CD4-positive, alpha-beta memory T cell (primary cell): ENCODE measurements around the gene MYH10. TPM values are rescaled to one million over a fixed set of nuclear protein-coding genes. Genes with fewer than 3 reads are reported as not detected.

Experiments
- CTCF ChIA-PET: fragments of 350-600 bp; sonication (Branson Sonifier 250); formaldehyde crosslinking; loops from one replicate; lab custom pipeline; 2021; ENCODE audit warnings: inconsistent platforms; ENCODE audit not compliant: partially characterized antibody; lab: Charles Lee
- POLR2A ChIA-PET: fragments of 350-600 bp; sonication (Branson Sonifier 250); formaldehyde crosslinking; loops from one replicate; lab custom pipeline; 2021; ENCODE audit not compliant: partially characterized antibody; lab: Charles Lee
- DNase-seq, 5 donors: peaks; one replicate each; pipeline versions ENCODE4 v3.0.0 to v3.0.0-alpha.2; 2020 to 2022; ENCODE audit warnings: mixed read lengths in 1 of 5
- H3K27ac ChIP-seq: one replicate; pipeline ENCODE4 v1.7.0; 2013; ENCODE audit warnings: low read depth, low read length
- H3K27me3 ChIP-seq: 2 replicates; pipeline ENCODE4 v1.7.0; 2013; ENCODE audit warnings: mild to moderate bottlenecking, low read length, moderate library complexity; ENCODE audit not compliant: insufficient read depth
- H3K36me3 ChIP-seq: 2 replicates; pipeline ENCODE4 v1.7.0; 2013; ENCODE audit warnings: mild to moderate bottlenecking, low read length, moderate library complexity; ENCODE audit not compliant: insufficient read depth
- H3K4me1 ChIP-seq: 2 replicates; pipeline ENCODE4 v1.7.0; 2013; ENCODE audit warnings: mild to moderate bottlenecking, low read length, moderate library complexity; ENCODE audit not compliant: insufficient read depth
- H3K4me3 ChIP-seq, 2 donors: one replicate each; pipeline ENCODE4 v1.7.0; 2013; ENCODE audit warnings: low read length in 2 of 2, mild to moderate bottlenecking in 1 of 2
- H3K9me3 ChIP-seq, 2 donors: one replicate each; pipeline ENCODE4 v1.7.0; 2013; ENCODE audit warnings: low read length in 2 of 2, control low read depth in 1 of 2; ENCODE audit not compliant: control insufficient read depth in 1 of 2
- H3K27ac Mint-ChIP-seq, 7 donors: one replicate each; pipeline ENCODE4 v1.8.0; 2020 to 2021; ENCODE audit warnings: mixed read lengths in 7 of 7, mild to moderate bottlenecking in 6 of 7, inconsistent platforms in 3 of 7, moderate library complexity in 3 of 7
- H3K27me3 Mint-ChIP-seq, 2 donors: one replicate each; pipeline ENCODE4 v1.8.0; 2020 to 2021; ENCODE audit warnings: mixed read lengths in 2 of 2
- H3K36me3 Mint-ChIP-seq, 2 donors: one replicate each; pipeline ENCODE4 v1.8.0; 2020 to 2021; ENCODE audit warnings: mixed read lengths in 2 of 2, inconsistent platforms in 1 of 2, mild to moderate bottlenecking in 1 of 2
- H3K4me1 Mint-ChIP-seq, 4 donors: one replicate each; pipeline ENCODE4 v1.8.0; 2020 to 2021; ENCODE audit warnings: mixed read lengths in 4 of 4, mild to moderate bottlenecking in 1 of 4
- H3K4me3 Mint-ChIP-seq, 8 donors: one replicate each; pipeline ENCODE4 v1.8.0; 2020 to 2021; ENCODE audit warnings: mixed read lengths in 8 of 8, mild to moderate bottlenecking in 7 of 8, moderate library complexity in 6 of 8, inconsistent platforms in 3 of 8
- H3K9me3 Mint-ChIP-seq, 8 donors: one replicate each; pipeline ENCODE4 v1.8.0; 2020 to 2021; ENCODE audit warnings: mixed read lengths in 8 of 8, mild to moderate bottlenecking in 5 of 8, inconsistent platforms in 3 of 8, moderate library complexity in 1 of 8
- intact Hi-C: fragments of 100-400 bp; cut with micrococcal nuclease; formaldehyde crosslinking; loops from one replicate; pipeline ENCODE4 v1.15.1; 2023
- polyA plus RNA-seq, 2 donors: library from polyadenylated mRNA; unstranded; fragments of 300-500 nt; fragmentation: Illumina TruSeq; gene quantifications; one replicate each; pipeline ENCODE4 v1.2.3, GENCODE V29; 2021
- total RNA-seq, 2 experiments: library from RNA; stranded (reverse); gene quantifications; one replicate each; pipeline ENCODE4 v1.2.3, GENCODE V29; 2021

MYH10 gene
- total and polyA plus RNA-seq, 4 experiments from 2014 or later = 1.9 to 2.8 (median 2.1) TPM

- DNase-seq = no peak
- Mint-ChIP-seq H3K27ac (no peak overlapping the region), H3K4me3 (no peak overlapping the region), H3K4me1 (peaks cover 4 to 20% (median 13%) of the 10 kb centered on the region in 4 donors), H3K9me3 (no peaks in the 10 kb centered on the region), H3K36me3 (peaks cover 63 to 78% of the 10 kb centered on the region in 2 donors), H3K27me3 (no peaks in the 10 kb centered on the region)
- POLR2A ChIA-PET = no interaction called here
- CTCF ChIA-PET = no interaction called here
- H3K4me1 ChIP-seq = no peaks in the 10 kb centered on the region
- intact Hi-C loops = no loop called here
- H3K36me3 ChIP-seq = peaks cover 68% of the 10 kb centered on the region
- no peak overlapping the region for H3K4me3 ChIP-seq
- no peaks in the 10 kb centered on the region for H3K9me3 ChIP-seq
- no peak overlapping the region for H3K27ac ChIP-seq
- H3K27me3 ChIP-seq = no peaks in the 10 kb centered on the region
Observed at GRCh38 chr17:8453326-8453725, 177.2 kb downstream of the MYH10 start.

- Histone ChIP-seq H3K9me3 (no peaks in the 10 kb centered on the region), H3K27me3 (no peaks in the 10 kb centered on the region), H3K4me1 (no peaks in the 10 kb centered on the region), H3K36me3 (peaks cover 63% of the 10 kb centered on the region), H3K27ac (no peak overlapping the region), H3K4me3 (no peak overlapping the region)
- Mint-ChIP-seq H3K9me3 (no peaks in the 10 kb centered on the region), H3K27ac (no peak overlapping the region), H3K36me3 (peaks cover 63 to 78% of the 10 kb centered on the region in 2 donors), H3K4me1 (peaks cover 0 to 13% (median 9%) of the 10 kb centered on the region in 4 donors), H3K27me3 (no peaks in the 10 kb centered on the region), H3K4me3 (no peak overlapping the region)
- ChIA-PET CTCF (no interaction called here), POLR2A (no interaction called here)
- intact Hi-C loops = no loop called here
- no peak for DNase-seq
Observed at GRCh38 chr17:8451933-8452614, 178.5 kb downstream of the MYH10 start.

GRCh38 chr17:8448310-8448709 is 182.2 kb downstream of the MYH10 start:
- H3K4me1 ChIP-seq = peaks cover 7% of the 10 kb centered on the region
- no peak for DNase-seq
- Mint-ChIP-seq H3K4me1 (peaks cover 13 to 29% (median 19%) of the 10 kb centered on the region in 4 donors), H3K27ac (peak overlapping the region in 1 of 7 donors; percentile 22), H3K36me3 (peaks cover 70 to 84% of the 10 kb centered on the region in 2 donors), H3K9me3 (no peaks in the 10 kb centered on the region), H3K27me3 (no peaks in the 10 kb centered on the region), H3K4me3 (peak overlapping the region in 1 of 8 donors; percentile 21)
- no peaks in the 10 kb centered on the region for H3K9me3 ChIP-seq
- peaks cover 62% of the 10 kb centered on the region for H3K36me3 ChIP-seq
- no peak overlapping the region for H3K4me3 ChIP-seq
- ChIA-PET CTCF (interaction anchor here (1.3 kb wide), 1 partner anchor 338 kb away, joined by 3 read pairs; no protein-coding TSS in a partner anchor), POLR2A (interaction anchor here (1.1 kb wide), 1 partner anchor 11 kb away, joined by 4 read pairs; no protein-coding TSS in a partner anchor)
- H3K27ac ChIP-seq = no peak overlapping the region
- intact Hi-C loops = no loop called here
- H3K27me3 ChIP-seq = no peaks in the 10 kb centered on the region

GRCh38 chr17:8447799-8448198 is 182.7 kb downstream of the MYH10 start:
- H3K4me3 ChIP-seq = no peak overlapping the region
- ChIA-PET CTCF (no interaction called here), POLR2A (no interaction called here)
- H3K9me3 Mint-ChIP-seq = no peaks in the 10 kb centered on the region
- no peak for DNase-seq
- peaks cover 62% of the 10 kb centered on the region for H3K36me3 ChIP-seq
- H3K4me1 ChIP-seq = peaks cover 11% of the 10 kb centered on the region
- peaks cover 70 to 82% of the 10 kb centered on the region in 2 donors for H3K36me3 Mint-ChIP-seq
- intact Hi-C loops = no loop called here
- H3K9me3 ChIP-seq = no peaks in the 10 kb centered on the region
- peaks cover 17 to 34% (median 24%) of the 10 kb centered on the region in 4 donors for H3K4me1 Mint-ChIP-seq
- H3K4me3 Mint-ChIP-seq = no peak overlapping the region
- H3K27ac ChIP-seq = no peak overlapping the region
- H3K27me3 ChIP-seq = no peaks in the 10 kb centered on the region
- H3K27ac Mint-ChIP-seq = peak overlapping the region in 1 of 7 donors; percentile 22
- H3K27me3 Mint-ChIP-seq = no peaks in the 10 kb centered on the region

GRCh38 chr17:8445536-8445935 is 185.0 kb downstream of the MYH10 start:
- Mint-ChIP-seq H3K4me1 (peaks cover 31 to 55% (median 41%) of the 10 kb centered on the region in 4 donors), H3K27me3 (no peaks in the 10 kb centered on the region), H3K36me3 (peaks cover 54 to 76% of the 10 kb centered on the region in 2 donors), H3K27ac (no peak overlapping the region), H3K9me3 (no peaks in the 10 kb centered on the region), H3K4me3 (no peak overlapping the region)
- H3K9me3 ChIP-seq = no peaks in the 10 kb centered on the region
- H3K36me3 ChIP-seq = peaks cover 44% of the 10 kb centered on the region
- H3K27me3 ChIP-seq = no peaks in the 10 kb centered on the region
- H3K4me1 ChIP-seq = peaks cover 30% of the 10 kb centered on the region
- no peak overlapping the region for H3K4me3 ChIP-seq
- no peak overlapping the region for H3K27ac ChIP-seq
- DNase-seq = no peak
- ChIA-PET POLR2A (no interaction called here), CTCF (no interaction called here)
- intact Hi-C loops = no loop called here

- no peaks in the 10 kb centered on the region for H3K9me3 Mint-ChIP-seq
- no peaks in the 10 kb centered on the region for H3K27me3 Mint-ChIP-seq
- Histone ChIP-seq H3K4me3 (no peak overlapping the region), H3K4me1 (peaks cover 40% of the 10 kb centered on the region), H3K27ac (no peak overlapping the region), H3K36me3 (peaks cover 45% of the 10 kb centered on the region), H3K9me3 (no peaks in the 10 kb centered on the region), H3K27me3 (no peaks in the 10 kb centered on the region)
- H3K4me1 Mint-ChIP-seq = peaks cover 37 to 66% (median 50%) of the 10 kb centered on the region in 4 donors
- H3K36me3 Mint-ChIP-seq = peaks cover 53 to 77% of the 10 kb centered on the region in 2 donors
- POLR2A ChIA-PET = no interaction called here
- CTCF ChIA-PET = no interaction called here
- peak overlapping the region in 1 of 8 donors; percentile 17 for H3K4me3 Mint-ChIP-seq
- intact Hi-C loops = no loop called here
- peak overlapping the region in 2 of 7 donors; percentile 29 to 37 for H3K27ac Mint-ChIP-seq
- DNase-seq = no peak
Observed at GRCh38 chr17:8444494-8444893, 186.0 kb downstream of the MYH10 start.

GRCh38 chr17:8443756-8444155 is 186.8 kb downstream of the MYH10 start:
- Histone ChIP-seq H3K4me1 (peaks cover 43% of the 10 kb centered on the region), H3K27me3 (no peaks in the 10 kb centered on the region), H3K36me3 (peaks cover 38% of the 10 kb centered on the region), H3K27ac (no peak overlapping the region), H3K9me3 (no peaks in the 10 kb centered on the region), H3K4me3 (no peak overlapping the region)
- CTCF ChIA-PET = no interaction called here
- no peak for DNase-seq
- Mint-ChIP-seq H3K27ac (peak overlapping the region in 2 of 7 donors; percentile 25 to 51), H3K4me3 (no peak overlapping the region), H3K27me3 (no peaks in the 10 kb centered on the region), H3K36me3 (peaks cover 48 to 72% of the 10 kb centered on the region in 2 donors), H3K4me1 (peaks cover 38 to 71% (median 51%) of the 10 kb centered on the region in 4 donors), H3K9me3 (no peaks in the 10 kb centered on the region)
- intact Hi-C loops = no loop called here
- POLR2A ChIA-PET = no interaction called here
